GM19099 (cell line): ENCODE results near the gene CELF6.

ENCODE experiments used
- POLR2A ChIP-seq: IDR thresholded peaks from 3 replicates; pipeline ENCODE4 v1.6.1; 2011; ENCODE audit warnings: low read depth; ENCODE audit not compliant: insufficient read length; ENCODE audit errors: extremely low read depth

CELF6 gene

GRCh38 chr15:72338617-72339321 lies 18.8 kb upstream of the CELF6 start:
- no peak for TF ChIP-seq POLR2A

DNA sequence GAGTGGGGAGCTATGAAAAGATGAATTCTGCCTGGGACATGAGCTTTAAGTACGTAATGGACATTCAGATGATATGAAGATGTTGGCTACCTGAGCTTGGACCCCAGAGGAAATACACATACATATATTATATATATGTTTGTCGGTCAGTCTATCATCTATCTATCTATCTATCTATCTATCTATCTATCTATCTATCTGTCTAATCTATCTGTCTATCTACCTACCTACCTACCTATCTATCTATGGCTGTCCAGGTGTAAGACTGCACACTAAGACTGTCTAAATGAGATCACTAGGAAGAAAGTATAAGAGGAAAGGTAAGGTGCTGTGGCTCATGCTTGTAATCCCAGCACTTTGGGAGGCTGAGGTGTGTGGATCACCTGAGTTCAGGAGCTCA lies 18.2 kb upstream of the CELF6 start:
- no peak for TF ChIP-seq POLR2A

GRCh38 chr15:72334842-72335241 lies 14.9 kb upstream of the CELF6 start:
- TF ChIP-seq POLR2A: no peak

- no peak for TF ChIP-seq POLR2A
These were observed 11.1 kb upstream of the CELF6 start for GRCh38 chr15:72331021-72331420.

GRCh38 chr15:72323752-72324151 lies 3.8 kb upstream of the CELF6 start:
- TF ChIP-seq POLR2A: no peak

DNA sequence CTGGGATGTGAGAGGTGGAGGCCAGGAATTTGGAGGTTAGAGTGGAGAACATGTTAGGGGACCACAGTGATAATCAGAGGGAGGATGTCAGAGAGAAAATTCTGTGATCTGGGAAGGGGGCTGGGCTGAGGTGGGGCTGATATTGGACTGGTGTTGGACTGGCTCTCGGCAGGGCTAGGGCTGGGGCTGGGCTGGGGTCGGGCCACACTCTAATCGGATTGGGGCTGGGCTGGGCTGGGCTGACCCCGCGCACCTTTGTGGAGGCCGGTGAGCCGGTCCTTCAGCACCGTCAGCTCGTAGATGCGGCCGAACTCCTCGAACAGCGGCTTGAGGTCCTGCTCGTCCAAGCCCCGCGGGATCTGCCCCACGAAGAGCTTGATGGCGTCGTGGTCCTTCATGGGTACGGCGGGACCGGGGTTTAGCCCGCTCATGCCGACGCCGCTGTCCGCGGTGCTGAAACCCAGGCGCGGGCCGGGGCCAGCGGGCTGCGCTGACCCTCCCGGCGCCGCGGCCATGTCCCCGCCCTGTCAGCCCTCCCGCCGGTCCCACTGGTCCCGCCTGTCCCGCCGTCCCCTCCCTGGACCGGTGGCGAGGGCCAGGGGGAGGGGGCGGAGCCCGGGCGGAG lies 485 bp downstream of the CELF6 start:
- TF ChIP-seq POLR2A: no peak

- no peak for TF ChIP-seq POLR2A
These were observed 1.5 kb downstream of the CELF6 start for GRCh38 chr15:72318408-72318942.

DNA sequence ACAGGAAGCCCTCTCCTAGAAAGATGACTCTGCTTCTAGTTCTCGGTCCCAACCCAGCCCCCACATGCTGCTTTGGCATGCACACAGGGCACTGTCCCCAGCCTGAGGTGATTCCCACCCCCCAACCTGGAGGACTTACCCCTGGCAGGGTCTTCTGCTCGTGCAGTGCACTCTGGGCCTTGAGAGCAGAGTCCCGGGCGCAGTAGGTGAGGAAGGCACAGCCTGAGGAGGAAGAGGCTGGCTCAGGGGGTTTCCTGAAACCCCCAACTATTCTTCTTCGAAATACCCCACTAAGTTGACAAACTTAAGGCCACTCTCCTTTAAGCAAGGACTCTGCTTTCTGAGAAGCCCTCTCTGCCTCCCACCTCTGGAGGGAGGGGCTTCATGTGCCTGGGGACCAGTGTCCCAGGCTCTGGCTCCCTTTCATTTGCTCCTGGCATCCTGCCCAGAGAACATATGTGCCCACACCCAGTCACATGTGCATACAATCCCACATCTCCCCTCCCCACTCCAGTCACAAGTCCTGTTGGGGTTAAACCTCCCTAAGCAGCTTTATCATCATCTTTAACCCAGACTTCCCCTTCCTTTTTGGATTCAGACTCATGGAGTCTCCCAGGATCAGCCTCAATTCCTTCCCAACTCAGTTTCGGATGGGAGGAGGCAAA lies 4.1 kb downstream of the CELF6 start:
- no peak for TF ChIP-seq POLR2A

- no peak for TF ChIP-seq POLR2A
These were observed 6.1 kb downstream of the CELF6 start for GRCh38 chr15:72313881-72314280.

DNA sequence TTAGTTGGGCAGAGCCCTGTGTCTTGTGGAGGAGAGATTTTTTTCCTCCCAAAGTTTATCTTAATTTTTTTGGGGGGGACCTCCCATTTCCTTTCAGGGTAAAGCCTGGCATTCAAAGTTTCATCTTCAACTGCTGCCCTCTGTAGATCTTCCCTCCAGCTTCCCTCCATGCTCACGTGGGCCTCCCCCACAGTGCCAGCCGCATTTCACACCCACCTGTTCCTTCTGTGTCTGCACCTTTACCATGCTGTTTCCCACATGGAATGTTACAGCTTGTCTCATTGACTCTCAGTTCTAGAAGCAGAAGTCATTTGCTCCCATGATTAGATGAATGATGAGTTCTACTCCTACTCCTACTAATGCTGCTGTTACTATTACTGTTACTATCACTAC lies 6.5 kb downstream of the CELF6 start:
- TF ChIP-seq POLR2A: no peak

GRCh38 chr15:72312605-72313447 lies 7.1 kb downstream of the CELF6 start:
- TF ChIP-seq POLR2A: no peak

- no peak for TF ChIP-seq POLR2A
These were observed 12.9 kb downstream of the CELF6 start for GRCh38 chr15:72307026-72307425.

DNA sequence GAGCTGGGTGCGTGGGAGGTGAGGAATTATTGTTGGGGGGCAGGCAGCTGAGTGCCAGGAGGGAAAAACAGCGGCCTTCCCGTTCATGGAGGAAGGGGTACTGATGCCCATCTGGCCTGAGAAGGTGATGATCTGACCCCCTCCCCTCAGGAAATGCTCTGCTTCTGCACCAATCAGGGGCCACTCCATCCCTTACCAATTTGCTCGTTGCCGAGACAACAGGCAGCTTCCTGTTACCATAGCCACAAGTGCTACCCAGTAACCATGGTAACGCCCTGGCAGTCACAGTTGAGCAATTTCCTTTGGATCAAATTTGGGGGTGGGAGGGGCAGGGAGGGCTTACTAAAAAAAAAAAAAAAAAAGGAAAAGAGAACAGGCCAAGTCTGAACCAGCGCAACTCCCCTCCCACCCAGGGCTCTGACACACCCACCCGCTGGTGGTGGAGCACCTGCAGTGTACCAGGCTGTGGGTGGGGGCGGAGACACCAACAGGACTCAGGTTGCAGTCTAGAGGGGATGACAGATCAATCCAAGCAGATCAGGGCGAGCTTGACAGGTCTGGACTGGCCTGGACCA lies 13.7 kb downstream of the CELF6 start:
- TF ChIP-seq POLR2A: no peak

DNA sequence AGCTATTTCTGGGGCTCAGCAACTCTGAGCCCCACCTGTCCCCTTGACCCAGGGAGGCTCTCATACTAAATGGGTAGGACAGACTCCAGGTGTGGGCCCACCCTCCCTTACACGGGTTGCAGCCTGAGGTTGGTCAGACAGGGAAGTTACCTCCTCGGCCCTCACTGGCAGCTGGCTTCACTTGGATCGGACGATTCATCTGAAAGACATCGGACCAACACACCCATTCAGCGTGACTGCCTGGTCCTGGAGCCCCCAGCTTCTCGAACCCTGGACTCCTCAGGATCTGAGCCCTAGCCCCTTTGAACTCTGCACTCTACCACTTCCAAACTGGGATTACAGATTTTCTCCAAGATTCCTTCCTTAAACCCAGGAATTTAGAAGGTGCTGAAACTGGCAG lies 15.4 kb downstream of the CELF6 start:
- TF ChIP-seq POLR2A: no peak

- TF ChIP-seq POLR2A: no peak
These were observed 17.0 kb downstream of the CELF6 start for GRCh38 chr15:72302955-72303354.
